HG03025 (cell line): ENCODE results near the gene GABPB1.

Experiments used
- ATAC-seq: cut with Tn5 transposase; IDR thresholded peaks from one replicate; pipeline ENCODE4 v1.9.1; 2021; ENCODE audit warnings: mild to moderate bottlenecking, moderate library complexity; ENCODE audit not compliant: unreplicated experiment, low FRiP score

The GABPB1 gene

GRCh38 chr15:50345298-50345697, 9.7 kb downstream of the GABPB1 start:
- ATAC-seq: no peak

GRCh38 chr15:50344006-50344464, 11.0 kb downstream of the GABPB1 start:
- no peak for ATAC-seq

DNA sequence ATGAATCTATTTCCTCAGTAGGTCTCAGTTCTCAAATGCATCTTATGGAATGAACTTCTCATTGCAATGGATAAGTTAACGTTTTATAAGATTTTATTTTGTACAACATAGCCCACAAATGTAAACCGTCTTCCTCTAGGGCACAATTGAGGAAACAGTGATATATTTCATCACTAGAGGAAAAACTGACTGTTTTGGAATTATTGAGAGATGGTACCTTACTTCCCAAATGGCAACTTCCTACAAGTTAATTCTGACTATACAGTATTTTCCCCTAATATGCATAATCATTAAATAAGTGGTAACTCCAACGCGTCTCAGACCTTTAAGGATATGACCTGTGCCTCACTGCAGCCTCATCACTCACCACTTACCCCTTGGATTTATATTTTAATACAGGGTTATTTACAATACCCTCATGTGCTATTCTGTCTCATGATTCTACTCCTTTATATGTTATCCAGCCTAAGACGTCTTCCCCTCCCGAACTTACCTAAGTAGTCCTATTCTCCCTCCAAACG, 13.3 kb downstream of the GABPB1 start:
- no peak for ATAC-seq

- no peak for ATAC-seq
Observed at GRCh38 chr15:50340416-50340815, 14.6 kb downstream of the GABPB1 start.

GRCh38 chr15:50339717-50340116, 15.3 kb downstream of the GABPB1 start:
- no peak for ATAC-seq

DNA sequence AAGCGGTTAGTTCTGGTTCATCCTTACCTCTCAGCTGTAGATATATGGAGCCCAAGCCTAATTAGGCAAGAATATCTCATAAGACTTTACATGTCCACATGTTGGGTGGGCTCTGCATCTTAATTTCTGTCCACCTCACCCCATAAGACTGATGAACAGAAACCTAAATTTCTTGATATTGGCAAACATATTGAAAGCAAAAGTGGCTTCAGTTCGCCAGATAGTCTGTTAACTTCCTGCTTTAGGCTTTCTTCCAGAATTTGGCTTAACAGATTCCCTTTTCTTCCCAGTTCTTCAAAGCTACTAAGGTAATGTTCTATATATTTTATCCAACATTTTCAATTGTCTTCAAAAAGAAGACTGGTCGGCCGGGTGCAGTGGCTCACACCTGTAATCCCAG, 19.7 kb downstream of the GABPB1 start:
- no peak for ATAC-seq

- no peak for ATAC-seq
Observed at GRCh38 chr15:50333229-50333628, 21.8 kb downstream of the GABPB1 start.

DNA sequence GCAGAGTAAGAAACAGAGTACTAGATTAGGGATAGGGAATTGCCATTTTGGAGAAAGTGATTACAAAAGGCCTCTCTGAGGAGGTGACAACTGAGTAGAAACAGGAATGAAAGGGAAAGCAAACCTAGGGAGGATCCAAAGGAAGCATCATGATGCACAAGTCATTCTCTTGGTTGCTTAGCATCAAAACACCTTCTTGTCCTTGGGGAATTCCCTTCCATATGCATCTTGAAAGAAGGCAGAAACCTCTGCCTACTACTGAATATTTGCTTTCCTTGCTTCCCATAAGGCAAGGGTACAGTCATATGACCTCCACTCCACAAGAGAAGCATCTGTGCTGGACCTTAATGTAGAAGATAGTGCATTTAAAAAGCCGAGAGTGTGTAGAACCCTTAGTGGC, 24.1 kb downstream of the GABPB1 start:
- no peak for ATAC-seq

DNA sequence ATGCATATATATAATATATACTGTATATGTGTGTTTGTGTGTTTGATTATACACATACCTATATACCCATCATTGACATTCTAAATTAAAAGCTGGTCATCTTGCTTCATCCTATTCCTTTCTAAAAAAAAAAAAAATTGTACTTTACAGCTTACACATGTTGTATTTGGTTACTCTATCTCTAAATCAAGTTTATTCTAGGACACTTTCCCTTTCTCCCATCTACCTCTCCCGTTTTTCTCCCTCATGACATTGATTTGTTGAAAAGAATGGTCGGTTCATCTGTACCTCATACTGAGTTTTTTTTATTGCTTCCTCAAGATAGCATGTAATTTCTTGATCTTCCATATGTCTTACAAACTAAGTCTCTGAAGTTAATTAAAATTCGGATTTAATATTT, 26.9 kb downstream of the GABPB1 start:
- no peak for ATAC-seq

DNA sequence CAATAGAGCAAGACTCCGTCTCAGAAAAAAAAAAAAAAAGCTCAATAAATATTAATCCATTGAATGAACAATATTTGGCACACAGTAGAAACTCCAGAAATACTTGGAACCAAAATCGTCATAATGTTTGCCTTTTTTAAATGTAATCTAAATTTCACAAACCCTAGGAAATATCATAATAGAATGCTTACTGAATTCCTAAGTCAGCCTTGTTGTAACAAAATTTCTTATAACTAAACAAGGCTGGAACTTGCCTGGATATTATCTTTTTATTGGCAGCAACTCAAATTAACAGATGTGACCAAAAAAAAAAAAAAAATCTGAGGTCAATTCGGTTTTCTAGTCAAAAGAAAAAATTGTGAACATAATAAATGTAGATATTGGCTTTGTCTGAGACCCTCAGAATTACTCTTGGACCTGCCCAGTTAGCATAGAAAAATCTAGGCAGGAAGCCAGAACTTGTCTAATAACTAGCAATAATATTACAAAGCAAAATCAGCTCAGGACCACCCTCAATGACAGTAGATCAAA, 33.3 kb downstream of the GABPB1 start:
- ATAC-seq: no peak

DNA sequence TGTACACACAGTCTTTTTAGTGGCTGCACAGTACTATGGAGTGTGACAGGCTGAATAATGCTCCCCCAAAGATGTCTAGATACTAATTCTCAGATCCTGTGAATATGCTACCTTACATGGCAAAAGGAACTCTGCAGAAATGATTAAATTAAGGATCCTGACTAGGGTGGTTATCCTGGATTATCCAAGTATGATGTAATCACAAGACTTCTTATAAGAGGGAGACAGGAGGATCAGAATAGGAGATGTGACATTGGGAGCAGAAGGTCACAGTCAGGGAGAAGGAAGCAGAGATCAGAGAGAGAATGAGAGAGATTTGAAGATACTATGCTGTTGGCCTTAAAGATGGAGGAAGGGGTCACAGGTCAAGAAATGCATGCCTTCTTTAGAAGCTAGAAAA, 34.5 kb downstream of the GABPB1 start:
- ATAC-seq: no peak

GRCh38 chr15:50318697-50319096, 36.3 kb downstream of the GABPB1 start:
- no peak for ATAC-seq

- no peak for ATAC-seq
Observed at GRCh38 chr15:50315814-50316630, 39.0 kb downstream of the GABPB1 start.

- ATAC-seq: no peak
Observed at GRCh38 chr15:50312636-50313035, 42.4 kb downstream of the GABPB1 start.

GRCh38 chr15:50307799-50308198, 47.2 kb downstream of the GABPB1 start:
- ATAC-seq: no peak

- ATAC-seq: no peak
Observed at GRCh38 chr15:50304836-50305235, 50.2 kb downstream of the GABPB1 start.

GRCh38 chr15:50302581-50302980, 52.4 kb downstream of the GABPB1 start:
- ATAC-seq: no peak

- ATAC-seq: no peak
Observed at GRCh38 chr15:50298340-50298739, 56.7 kb downstream of the GABPB1 start.

DNA sequence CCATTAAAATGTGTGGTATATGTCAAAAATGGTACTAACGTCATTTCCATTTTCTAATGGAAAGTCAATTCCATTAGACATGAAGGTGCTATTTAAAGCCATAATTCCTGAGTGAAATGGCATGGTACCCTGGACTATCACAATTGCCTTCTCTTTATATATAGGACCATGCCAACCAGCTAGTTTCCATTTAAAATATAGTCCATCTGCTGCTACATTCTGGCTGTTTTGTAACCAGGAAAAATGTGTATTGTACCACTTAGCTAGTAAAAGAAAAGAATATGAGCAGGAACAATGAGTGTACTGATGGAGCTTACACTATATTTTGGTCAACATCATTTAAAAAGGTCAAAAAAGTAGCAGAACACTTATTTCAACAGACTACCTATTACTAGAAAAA, 59.0 kb downstream of the GABPB1 start:
- no peak for ATAC-seq

DNA sequence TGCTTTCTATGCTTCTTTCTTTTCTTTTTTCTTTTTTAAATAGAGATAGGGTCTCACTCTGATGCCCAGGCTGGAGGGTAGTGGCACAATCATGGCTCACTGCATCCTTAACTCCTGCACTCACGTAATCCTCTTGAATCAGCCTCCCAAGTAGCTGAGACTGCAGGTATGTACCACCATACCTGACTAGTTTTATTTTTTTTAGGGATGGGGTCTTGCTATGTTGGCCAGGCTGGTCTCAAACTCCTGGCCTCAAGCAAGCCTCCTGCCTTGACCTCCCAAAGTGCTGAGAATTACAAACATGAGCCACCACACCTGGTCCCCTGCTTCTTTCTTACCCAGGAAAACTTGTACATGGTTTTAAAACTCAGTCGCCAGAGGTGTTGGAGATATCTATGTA, 65.2 kb downstream of the GABPB1 start:
- ATAC-seq: no peak

DNA sequence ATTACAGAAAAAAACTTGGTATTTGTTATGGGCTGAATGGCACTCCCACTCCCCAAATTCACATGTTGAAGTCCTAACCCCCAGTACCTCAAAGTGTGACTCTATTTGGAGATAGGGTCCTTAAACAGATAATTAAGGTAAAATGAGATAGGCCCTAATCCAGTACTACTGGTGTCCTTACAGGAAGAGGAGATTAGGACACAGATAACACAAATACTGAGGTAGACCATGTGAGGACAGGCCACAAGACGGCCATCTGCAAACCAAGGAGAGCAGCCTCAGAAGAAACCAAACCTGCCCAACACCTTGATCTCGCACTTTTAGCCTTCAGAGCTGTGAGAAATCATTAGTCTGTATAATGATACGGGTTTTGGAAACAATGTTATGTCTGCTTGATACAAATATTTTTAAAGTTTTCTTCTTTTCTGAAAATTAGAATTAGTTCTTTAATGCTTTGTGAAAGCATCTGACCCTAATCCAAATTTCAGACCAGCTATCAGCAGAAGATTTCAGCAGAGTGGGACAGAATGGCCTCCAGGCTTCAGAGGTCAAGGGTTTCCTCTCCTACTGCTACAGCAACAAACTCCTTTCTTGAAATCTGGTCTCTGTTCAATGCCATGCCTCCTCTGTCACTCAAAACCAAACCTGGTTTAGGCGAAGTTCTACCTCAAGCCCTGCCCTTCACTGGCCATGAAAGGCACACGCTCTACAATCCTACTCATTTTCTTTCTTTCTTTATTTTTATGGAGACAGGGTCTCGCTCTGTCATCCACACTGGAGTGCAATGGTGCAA, 67.5 kb downstream of the GABPB1 start:
- ATAC-seq: no peak
